Endothelial cell of umbilical vein (primary cell): Measurements from ENCODE around the gene TBP.

Source experiments
- EZH2 ChIP-seq: IDR thresholded peaks from 2 replicates; pipeline ENCODE4 v1.6.1; 2012; ENCODE audit warnings: borderline replicate concordance, low read depth, mild to moderate bottlenecking, moderate library complexity, low read length, inconsistent platforms; ENCODE audit not compliant: severe bottlenecking
- FOS ChIP-seq: IDR thresholded peaks from 2 replicates; pipeline ENCODE4 v1.6.1; 2011; ENCODE audit warnings: mild to moderate bottlenecking, low read length, moderate library complexity, borderline replicate concordance; ENCODE audit not compliant: insufficient read depth
- POLR2A ChIP-seq: IDR thresholded peaks from 2 replicates; pipeline ENCODE4 v1.6.1; 2012; ENCODE audit warnings: low read depth, mild to moderate bottlenecking, control low read depth, low read length
- POLR2AphosphoS5 ChIP-seq: IDR thresholded peaks from 2 replicates; pipeline ENCODE4 v1.6.1; 2012; ENCODE audit warnings: low read depth, mild to moderate bottlenecking, control low read depth, low read length, moderate library complexity; ENCODE audit not compliant: insufficient read depth
- TF ChIP-seq, protein P1 (sequence below), 2 donors: IDR thresholded peaks; 1 replicate in 1 of 2; 2 replicates in 1 of 2; pipeline ENCODE4 v1.5.1; 2011; ENCODE audit warnings: low read length in 2 of 2, mild to moderate bottlenecking in 2 of 2, moderate library complexity in 2 of 2, control low read depth in 1 of 2, inconsistent platforms in 1 of 2, low read depth in 1 of 2; ENCODE audit not compliant: insufficient read depth in 1 of 2; ENCODE audit errors: extremely low read depth in 1 of 2
- TF ChIP-seq, protein P2 (sequence below): IDR thresholded peaks from 2 replicates; pipeline ENCODE4 v1.6.1; 2011; ENCODE audit not compliant: insufficient read depth, insufficient read length

GRCh38 chr6:170509723-170510018 is 44.5 kb upstream of the TBP start:
- TF ChIP-seq EZH2 (no peak), POLR2A (no peak), FOS (no peak), POLR2AphosphoS5 (no peak)
- TF ChIP-seq, protein P1, sequence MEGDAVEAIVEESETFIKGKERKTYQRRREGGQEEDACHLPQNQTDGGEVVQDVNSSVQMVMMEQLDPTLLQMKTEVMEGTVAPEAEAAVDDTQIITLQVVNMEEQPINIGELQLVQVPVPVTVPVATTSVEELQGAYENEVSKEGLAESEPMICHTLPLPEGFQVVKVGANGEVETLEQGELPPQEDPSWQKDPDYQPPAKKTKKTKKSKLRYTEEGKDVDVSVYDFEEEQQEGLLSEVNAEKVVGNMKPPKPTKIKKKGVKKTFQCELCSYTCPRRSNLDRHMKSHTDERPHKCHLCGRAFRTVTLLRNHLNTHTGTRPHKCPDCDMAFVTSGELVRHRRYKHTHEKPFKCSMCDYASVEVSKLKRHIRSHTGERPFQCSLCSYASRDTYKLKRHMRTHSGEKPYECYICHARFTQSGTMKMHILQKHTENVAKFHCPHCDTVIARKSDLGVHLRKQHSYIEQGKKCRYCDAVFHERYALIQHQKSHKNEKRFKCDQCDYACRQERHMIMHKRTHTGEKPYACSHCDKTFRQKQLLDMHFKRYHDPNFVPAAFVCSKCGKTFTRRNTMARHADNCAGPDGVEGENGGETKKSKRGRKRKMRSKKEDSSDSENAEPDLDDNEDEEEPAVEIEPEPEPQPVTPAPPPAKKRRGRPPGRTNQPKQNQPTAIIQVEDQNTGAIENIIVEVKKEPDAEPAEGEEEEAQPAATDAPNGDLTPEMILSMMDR (IDR thresholded peaks at IDR 0.05; ENCODE audit: extremely low read depth in 1 of 2, insufficient read depth in 1 of 2, low read depth in 1 of 2, low read length in 2 of 2) = no peak
- TF ChIP-seq, protein P2, sequence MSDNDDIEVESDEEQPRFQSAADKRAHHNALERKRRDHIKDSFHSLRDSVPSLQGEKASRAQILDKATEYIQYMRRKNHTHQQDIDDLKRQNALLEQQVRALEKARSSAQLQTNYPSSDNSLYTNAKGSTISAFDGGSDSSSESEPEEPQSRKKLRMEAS = no peak
